ENCODE data around the gene AKNA.
A peak's percentile ranks its signal among the peaks of the same experiment; 100 is the strongest.

The AKNA gene

GRCh38 chr9:114387680-114388356, at the start of gene AKNA:
AKNA (minus strand) TSS chr9:114387982; CDS start chr9:114381333, 6,649 bp downstream.
- H3K9ac ChIP-seq (ENCODE audit: low read depth, low read length): no peak within 1 kb of the TSS

GRCh38 chr9:114437401-114437893, 49.7 kb upstream of the AKNA start:
- H3K36me3 ChIP-seq (ENCODE audit: control insufficient read depth, insufficient read depth, low read length): no peaks in the 10 kb centered on the region

More at GRCh38 chr9:114387680-114388356, at the start of gene AKNA:
- Histone ChIP-seq H3K9me3 (ENCODE audit: control insufficient read depth, insufficient read depth, low read length) (no peaks in the 10 kb centered on the region), H3K36me3 (ENCODE audit: control insufficient read depth, insufficient read depth, low read length) (no peaks in the 10 kb centered on the region), H3K27me3 (ENCODE audit: control insufficient read depth, insufficient read depth, low read length) (no peaks in the 10 kb centered on the region), H3K4me3 (ENCODE audit: low read depth, low read length) (peak within 1 kb of the TSS; percentile 38), H3K27ac (ENCODE audit: low read depth, low read length) (peak within 1 kb of the TSS; percentile 52), H3K4me1 (ENCODE audit: control insufficient read depth, insufficient read depth, low read length) (peaks cover 46% of the 10 kb centered on the region)

GRCh38 chr9:114434878-114435311, 47.1 kb upstream of the AKNA start:
- Histone ChIP-seq H3K4me3 (ENCODE audit: low read depth, low read length) (no peak overlapping the region), H3K9me3 (ENCODE audit: control insufficient read depth, insufficient read depth, low read length) (no peaks in the 10 kb centered on the region), H3K27ac (ENCODE audit: low read depth, low read length) (no peak overlapping the region), H3K27me3 (ENCODE audit: control insufficient read depth, insufficient read depth, low read length) (no peaks in the 10 kb centered on the region), H3K4me1 (ENCODE audit: control insufficient read depth, insufficient read depth, low read length) (no peaks in the 10 kb centered on the region; the same call in 1 of the 2 replicates), H3K36me3 (ENCODE audit: control insufficient read depth, insufficient read depth, low read length) (no peaks in the 10 kb centered on the region), H3K9ac (ENCODE audit: low read depth, low read length) (no peak overlapping the region)

More at GRCh38 chr9:114437401-114437893, 49.7 kb upstream of the AKNA start:
- H3K27ac ChIP-seq (ENCODE audit: low read depth, low read length): no peak overlapping the region
- H3K27me3 ChIP-seq (ENCODE audit: control insufficient read depth, insufficient read depth, low read length): no peaks in the 10 kb centered on the region
- H3K4me1 ChIP-seq (ENCODE audit: control insufficient read depth, insufficient read depth, low read length): no peaks in the 10 kb centered on the region; the same call in 1 of the 2 replicates
- H3K4me3 ChIP-seq (ENCODE audit: low read depth, low read length): no peak overlapping the region
- no peak overlapping the region for H3K9ac ChIP-seq (ENCODE audit: low read depth, low read length)
- no peaks in the 10 kb centered on the region for H3K9me3 ChIP-seq (ENCODE audit: control insufficient read depth, insufficient read depth, low read length)

- Histone ChIP-seq H3K27me3 (ENCODE audit: control insufficient read depth, insufficient read depth, low read length) (no peaks in the 10 kb centered on the region), H3K4me1 (ENCODE audit: control insufficient read depth, insufficient read depth, low read length) (no peaks in the 10 kb centered on the region; the same call in 1 of the 2 replicates), H3K9me3 (ENCODE audit: control insufficient read depth, insufficient read depth, low read length) (no peaks in the 10 kb centered on the region), H3K36me3 (ENCODE audit: control insufficient read depth, insufficient read depth, low read length) (no peaks in the 10 kb centered on the region), H3K9ac (ENCODE audit: low read depth, low read length) (no peak overlapping the region), H3K27ac (ENCODE audit: low read depth, low read length) (no peak overlapping the region), H3K4me3 (ENCODE audit: low read depth, low read length) (no peak overlapping the region)
Measured at GRCh38 chr9:114433720-114434255, 46.0 kb upstream of the AKNA start.

GRCh38 chr9:114433086-114433485, 45.3 kb upstream of the AKNA start:
- no peak overlapping the region for H3K27ac ChIP-seq (ENCODE audit: low read depth, low read length)

GRCh38 chr9:114432323-114433067, 44.7 kb upstream of the AKNA start:
- Histone ChIP-seq H3K27me3 (ENCODE audit: control insufficient read depth, insufficient read depth, low read length) (no peaks in the 10 kb centered on the region), H3K27ac (ENCODE audit: low read depth, low read length) (no peak overlapping the region), H3K4me3 (ENCODE audit: low read depth, low read length) (no peak overlapping the region), H3K9ac (ENCODE audit: low read depth, low read length) (no peak overlapping the region), H3K4me1 (ENCODE audit: control insufficient read depth, insufficient read depth, low read length) (no peaks in the 10 kb centered on the region; the same call in 1 of the 2 replicates), H3K9me3 (ENCODE audit: control insufficient read depth, insufficient read depth, low read length) (no peaks in the 10 kb centered on the region), H3K36me3 (ENCODE audit: control insufficient read depth, insufficient read depth, low read length) (no peaks in the 10 kb centered on the region)

More at GRCh38 chr9:114433086-114433485, 45.3 kb upstream of the AKNA start:
- Histone ChIP-seq H3K4me3 (ENCODE audit: low read depth, low read length) (no peak overlapping the region), H3K4me1 (ENCODE audit: control insufficient read depth, insufficient read depth, low read length) (no peaks in the 10 kb centered on the region; the same call in 1 of the 2 replicates), H3K9me3 (ENCODE audit: control insufficient read depth, insufficient read depth, low read length) (no peaks in the 10 kb centered on the region), H3K9ac (ENCODE audit: low read depth, low read length) (no peak overlapping the region), H3K36me3 (ENCODE audit: control insufficient read depth, insufficient read depth, low read length) (no peaks in the 10 kb centered on the region), H3K27me3 (ENCODE audit: control insufficient read depth, insufficient read depth, low read length) (no peaks in the 10 kb centered on the region)

- H3K4me3 ChIP-seq (ENCODE audit: low read depth, low read length): no peak overlapping the region
- H3K36me3 ChIP-seq (ENCODE audit: control insufficient read depth, insufficient read depth, low read length): no peaks in the 10 kb centered on the region
- H3K27me3 ChIP-seq (ENCODE audit: control insufficient read depth, insufficient read depth, low read length): no peaks in the 10 kb centered on the region
- H3K9ac ChIP-seq (ENCODE audit: low read depth, low read length): no peak overlapping the region
- H3K27ac ChIP-seq (ENCODE audit: low read depth, low read length): no peak overlapping the region
- no peaks in the 10 kb centered on the region for H3K9me3 ChIP-seq (ENCODE audit: control insufficient read depth, insufficient read depth, low read length)
- no peaks in the 10 kb centered on the region; the same call in 1 of the 2 replicates for H3K4me1 ChIP-seq (ENCODE audit: control insufficient read depth, insufficient read depth, low read length)
Measured at GRCh38 chr9:114431770-114432169, 44.0 kb upstream of the AKNA start.

- Histone ChIP-seq H3K9ac (ENCODE audit: low read depth, low read length) (no peak overlapping the region), H3K27ac (ENCODE audit: low read depth, low read length) (no peak overlapping the region), H3K27me3 (ENCODE audit: control insufficient read depth, insufficient read depth, low read length) (no peaks in the 10 kb centered on the region), H3K36me3 (ENCODE audit: control insufficient read depth, insufficient read depth, low read length) (no peaks in the 10 kb centered on the region), H3K4me1 (ENCODE audit: control insufficient read depth, insufficient read depth, low read length) (no peaks in the 10 kb centered on the region; the same call in 1 of the 2 replicates), H3K9me3 (ENCODE audit: control insufficient read depth, insufficient read depth, low read length) (no peaks in the 10 kb centered on the region), H3K4me3 (ENCODE audit: low read depth, low read length) (no peak overlapping the region)
Measured at GRCh38 chr9:114431003-114431402, 43.2 kb upstream of the AKNA start.

GRCh38 chr9:114430457-114430856, 42.7 kb upstream of the AKNA start:
- H3K4me3 ChIP-seq (ENCODE audit: low read depth, low read length): no peak overlapping the region
- no peaks in the 10 kb centered on the region for H3K36me3 ChIP-seq (ENCODE audit: control insufficient read depth, insufficient read depth, low read length)
- no peaks in the 10 kb centered on the region; the same call in 1 of the 2 replicates for H3K4me1 ChIP-seq (ENCODE audit: control insufficient read depth, insufficient read depth, low read length)
- no peaks in the 10 kb centered on the region for H3K27me3 ChIP-seq (ENCODE audit: control insufficient read depth, insufficient read depth, low read length)
- H3K27ac ChIP-seq (ENCODE audit: low read depth, low read length): no peak overlapping the region
- H3K9ac ChIP-seq (ENCODE audit: low read depth, low read length): no peak overlapping the region
- H3K9me3 ChIP-seq (ENCODE audit: control insufficient read depth, insufficient read depth, low read length): no peaks in the 10 kb centered on the region

- H3K36me3 ChIP-seq (ENCODE audit: control insufficient read depth, insufficient read depth, low read length): no peaks in the 10 kb centered on the region
Measured at GRCh38 chr9:114429488-114429887, 41.7 kb upstream of the AKNA start.

More at GRCh38 chr9:114429488-114429887, 41.7 kb upstream of the AKNA start:
- Histone ChIP-seq H3K9me3 (ENCODE audit: control insufficient read depth, insufficient read depth, low read length) (no peaks in the 10 kb centered on the region), H3K4me3 (ENCODE audit: low read depth, low read length) (no peak overlapping the region), H3K27ac (ENCODE audit: low read depth, low read length) (no peak overlapping the region), H3K27me3 (ENCODE audit: control insufficient read depth, insufficient read depth, low read length) (no peaks in the 10 kb centered on the region), H3K4me1 (ENCODE audit: control insufficient read depth, insufficient read depth, low read length) (no peaks in the 10 kb centered on the region), H3K9ac (ENCODE audit: low read depth, low read length) (no peak overlapping the region)
